ENCODE data around the gene VWF.

- TF ChIP-seq CTCF (IDR thresholded peaks at IDR 0.05; ENCODE audit: low read depth, low read length) (no peak), EZH2phosphoT487 (IDR thresholded peaks at IDR 0.05; ENCODE audit: low read depth) (no peak)
Observed at GRCh38 chr12:6070472-6071257, 53.8 kb downstream of the VWF start.
